ENCODE results near the gene TMEM72. TPM values are rescaled to one million over a fixed set of nuclear protein-coding genes. Genes with fewer than 3 reads are reported as not detected.

TMEM72 gene
- total RNA-seq, 1 donor from 2014 or later, result not detected

Other genes starting within 250 kb of the TMEM72 start
- gene RASSF4, start 48.5 kb downstream of the TMEM72 start, total RNA-seq, result 3.3 and 3.6 TPM in 2 replicates
- 3.4 and 4.4 TPM in 2 replicates for gene DEPP1, start 67.5 kb downstream of the TMEM72 start, total RNA-seq
- gene ZNF22, start 89.6 kb downstream of the TMEM72 start, total RNA-seq, result 31.4 and 33.7 TPM in 2 replicates